ENCODE data around the gene DLEC1.
A peak's percentile ranks its signal among the peaks of the same experiment; 100 is the strongest.

The DLEC1 gene

DNA sequence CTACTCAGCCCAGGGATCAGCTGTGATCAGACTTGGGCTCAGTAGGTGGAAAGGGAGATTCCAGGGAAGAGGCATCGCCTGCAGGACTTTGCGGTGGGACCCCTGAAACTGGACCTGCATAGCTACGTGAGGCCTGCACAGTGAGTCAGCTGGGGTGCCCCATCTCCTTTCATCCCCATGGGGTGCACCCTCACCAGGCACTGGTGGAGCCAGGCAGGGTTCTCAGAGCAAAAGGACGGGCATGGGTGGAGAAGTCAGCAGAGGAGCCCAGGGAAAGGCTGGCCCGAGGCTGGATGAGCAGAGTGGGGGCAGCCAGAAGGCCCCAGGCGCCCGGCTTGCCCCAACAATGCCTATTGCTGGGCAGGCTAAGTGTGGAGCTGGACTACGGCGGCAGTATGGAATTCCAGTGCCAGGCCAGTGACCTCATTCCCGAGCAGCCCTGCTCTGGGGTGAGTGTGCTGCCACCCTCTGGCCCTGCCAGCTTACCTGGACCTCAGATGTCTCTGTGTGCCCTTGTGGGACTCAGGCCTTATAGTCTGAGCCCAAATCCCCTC is 78.2 kb downstream of the DLEC1 start:
- Mint-ChIP-seq H3K36me3 (ENCODE audit: low read depth) (peaks cover 9% of the 10 kb centered on the region), H3K27me3 (ENCODE audit: low read depth, poor library complexity) (peaks cover 6% of the 10 kb centered on the region), H3K4me1 (peaks cover 7% of the 10 kb centered on the region), H3K27ac (no peak overlapping the region), H3K9me3 (no peaks in the 10 kb centered on the region), H3K4me3 (no peak overlapping the region)
- TF ChIP-seq, protein P1, sequence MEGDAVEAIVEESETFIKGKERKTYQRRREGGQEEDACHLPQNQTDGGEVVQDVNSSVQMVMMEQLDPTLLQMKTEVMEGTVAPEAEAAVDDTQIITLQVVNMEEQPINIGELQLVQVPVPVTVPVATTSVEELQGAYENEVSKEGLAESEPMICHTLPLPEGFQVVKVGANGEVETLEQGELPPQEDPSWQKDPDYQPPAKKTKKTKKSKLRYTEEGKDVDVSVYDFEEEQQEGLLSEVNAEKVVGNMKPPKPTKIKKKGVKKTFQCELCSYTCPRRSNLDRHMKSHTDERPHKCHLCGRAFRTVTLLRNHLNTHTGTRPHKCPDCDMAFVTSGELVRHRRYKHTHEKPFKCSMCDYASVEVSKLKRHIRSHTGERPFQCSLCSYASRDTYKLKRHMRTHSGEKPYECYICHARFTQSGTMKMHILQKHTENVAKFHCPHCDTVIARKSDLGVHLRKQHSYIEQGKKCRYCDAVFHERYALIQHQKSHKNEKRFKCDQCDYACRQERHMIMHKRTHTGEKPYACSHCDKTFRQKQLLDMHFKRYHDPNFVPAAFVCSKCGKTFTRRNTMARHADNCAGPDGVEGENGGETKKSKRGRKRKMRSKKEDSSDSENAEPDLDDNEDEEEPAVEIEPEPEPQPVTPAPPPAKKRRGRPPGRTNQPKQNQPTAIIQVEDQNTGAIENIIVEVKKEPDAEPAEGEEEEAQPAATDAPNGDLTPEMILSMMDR (IDR thresholded peaks at IDR 0.05), result no peak
- DNase-seq, result no peak

DNA sequence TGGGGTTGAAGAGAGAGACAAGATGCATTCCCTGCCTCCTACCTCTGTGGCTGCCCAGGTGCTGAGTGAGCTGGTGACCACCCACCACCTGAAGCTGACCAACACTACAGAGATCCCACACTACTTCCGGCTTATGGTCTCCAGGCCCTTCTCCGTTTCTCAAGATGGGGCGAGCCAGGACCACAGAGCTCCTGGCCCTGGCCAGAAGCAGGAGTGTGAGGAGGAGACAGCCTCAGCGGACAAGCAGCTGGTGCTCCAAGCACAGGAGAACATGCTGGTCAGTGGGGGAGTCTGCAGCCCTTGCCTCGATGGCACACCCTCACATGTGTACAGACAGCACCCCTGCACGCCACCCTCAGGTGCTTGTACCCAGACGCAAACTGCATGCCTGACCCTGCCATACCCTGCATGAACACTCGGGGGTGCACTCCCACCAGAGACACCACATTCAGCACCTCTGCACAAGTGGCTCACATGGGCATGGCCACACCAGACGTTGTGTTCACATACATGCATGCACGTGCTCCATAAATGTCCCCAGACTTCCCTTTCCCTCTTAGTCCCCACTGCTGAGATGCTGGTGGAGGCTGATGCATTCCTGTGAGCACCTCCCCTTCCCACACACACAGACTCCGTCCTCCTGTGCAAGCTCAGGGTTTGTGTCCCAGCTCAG is 78.9 kb downstream of the DLEC1 start:
- H3K9me3 Mint-ChIP-seq, result no peaks in the 10 kb centered on the region
- no peak overlapping the region for H3K27ac Mint-ChIP-seq
- peak; percentile 37 for DNase-seq
- H3K36me3 Mint-ChIP-seq (ENCODE audit: low read depth), result peaks cover 11% of the 10 kb centered on the region
- no peak overlapping the region for H3K4me3 Mint-ChIP-seq
- H3K27me3 Mint-ChIP-seq (ENCODE audit: low read depth, poor library complexity), result peaks cover 6% of the 10 kb centered on the region
- peaks cover 7% of the 10 kb centered on the region for H3K4me1 Mint-ChIP-seq
- TF ChIP-seq, protein P1 (IDR thresholded peaks at IDR 0.05), result peak; percentile 44

DNA sequence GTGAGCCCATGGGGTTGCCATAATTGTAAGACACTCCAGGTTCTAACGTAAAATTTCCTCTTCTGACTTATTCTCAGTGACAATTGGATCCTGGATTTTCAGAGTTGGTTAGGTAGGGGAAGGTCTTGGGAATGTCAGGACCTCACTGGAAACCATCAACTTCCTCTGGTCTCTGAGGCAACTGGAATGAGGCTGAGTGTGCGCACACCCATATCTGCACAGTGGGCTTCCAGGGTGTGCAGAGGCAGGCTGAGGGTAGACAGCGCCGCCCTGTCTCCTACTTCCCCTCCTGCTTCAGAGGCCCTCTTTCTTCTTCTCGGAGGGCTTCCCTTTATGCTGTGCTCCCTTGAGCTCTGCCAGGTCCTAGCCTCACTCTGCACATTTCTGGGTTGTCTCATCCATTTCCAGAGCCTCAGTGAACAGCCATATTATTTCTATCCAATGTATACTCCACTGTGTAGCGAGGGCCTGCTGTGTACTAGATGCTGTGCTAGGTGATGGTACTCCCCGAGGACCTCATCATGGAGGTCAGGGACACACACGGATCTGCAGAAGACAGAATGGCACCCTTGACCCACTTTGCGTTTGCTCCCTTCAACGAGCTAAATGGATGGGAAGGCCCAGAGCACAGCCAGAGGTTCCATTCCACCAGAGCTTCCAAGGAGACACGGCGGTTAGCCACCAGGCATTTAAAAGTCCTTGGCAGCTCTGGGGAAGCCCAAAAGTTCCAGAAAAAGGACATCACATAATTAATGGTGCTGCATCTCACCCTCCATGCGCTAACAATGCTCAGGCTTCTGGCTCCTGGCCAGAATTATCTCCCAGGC is 79.6 kb downstream of the DLEC1 start:
- peaks cover 16% of the 10 kb centered on the region for H3K36me3 Mint-ChIP-seq (ENCODE audit: low read depth)
- H3K4me3 Mint-ChIP-seq, result no peak overlapping the region
- peaks cover 7% of the 10 kb centered on the region for H3K4me1 Mint-ChIP-seq
- H3K27ac Mint-ChIP-seq, result no peak overlapping the region
- peaks cover 6% of the 10 kb centered on the region for H3K27me3 Mint-ChIP-seq (ENCODE audit: low read depth, poor library complexity)
- no peak for DNase-seq
- TF ChIP-seq, protein P1 (IDR thresholded peaks at IDR 0.05), result no peak
- H3K9me3 Mint-ChIP-seq, result no peaks in the 10 kb centered on the region

DNA sequence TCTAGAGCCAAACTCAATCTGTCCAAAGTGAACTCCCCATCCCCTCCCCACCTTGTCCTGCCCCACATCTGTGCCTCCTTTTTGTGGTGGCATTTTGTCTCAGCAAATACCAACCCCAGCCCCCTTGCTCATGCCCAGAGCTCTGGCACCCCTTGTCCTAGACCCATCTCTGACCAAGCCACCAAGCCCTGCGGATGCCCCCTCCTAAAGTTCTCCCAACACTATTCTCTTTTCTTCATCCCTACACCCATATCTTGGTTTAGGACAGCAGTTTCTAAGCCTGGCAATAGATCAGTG is 80.2 kb downstream of the DLEC1 start:
- no peak for DNase-seq

DNA sequence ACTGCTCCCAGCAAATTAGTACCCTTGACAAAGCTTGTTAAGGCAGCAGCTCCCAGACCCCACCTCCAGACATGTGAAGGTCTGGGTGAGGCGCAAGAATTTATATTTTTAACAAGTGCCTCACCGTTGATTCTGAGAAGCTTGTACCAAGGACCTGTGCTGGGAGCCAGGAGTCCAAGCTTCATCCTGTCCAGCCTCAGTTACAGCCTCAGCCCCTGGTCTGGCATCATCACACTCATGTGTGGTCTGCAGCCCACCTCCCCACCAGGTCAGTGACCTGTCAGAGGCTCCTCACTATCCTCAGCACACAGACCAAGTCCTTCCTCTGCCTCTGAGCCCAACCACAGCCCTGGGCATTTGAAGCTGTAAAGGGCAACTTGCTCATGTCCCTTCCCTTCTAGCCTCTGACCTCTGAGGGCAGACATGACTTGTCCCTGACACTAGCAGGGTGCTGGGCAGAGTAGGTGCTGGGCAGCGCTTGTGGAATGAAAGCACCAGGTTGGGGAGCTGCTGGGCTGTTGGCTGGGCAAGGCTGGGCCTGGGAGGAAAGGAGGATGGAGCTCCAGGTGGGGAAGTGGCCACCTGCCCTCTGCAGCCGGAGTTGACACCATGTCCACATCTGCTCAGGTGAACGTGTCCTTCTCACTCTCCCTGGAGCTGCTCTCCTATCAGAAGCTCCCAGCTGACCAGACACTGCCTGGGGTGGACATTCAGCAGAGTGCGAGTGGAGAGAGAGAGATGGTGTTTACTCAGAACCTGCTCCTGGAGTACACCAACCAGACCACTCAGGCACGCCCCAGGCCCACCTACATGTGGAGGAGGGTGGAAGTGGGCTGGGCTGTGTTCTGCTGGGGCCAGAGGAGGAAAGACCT is 81.0 kb downstream of the DLEC1 start:
- Mint-ChIP-seq H3K4me1 (peaks cover 3% of the 10 kb centered on the region), H3K27me3 (ENCODE audit: low read depth, poor library complexity) (peaks cover 6% of the 10 kb centered on the region), H3K27ac (no peak overlapping the region), H3K36me3 (ENCODE audit: low read depth) (peaks cover 26% of the 10 kb centered on the region), H3K4me3 (no peak overlapping the region), H3K9me3 (no peaks in the 10 kb centered on the region)
- DNase-seq, result no peak
- TF ChIP-seq, protein P1 (IDR thresholded peaks at IDR 0.05), result no peak

More for the DNA sequence above, 80.2 kb downstream of the DLEC1 start:
- Mint-ChIP-seq H3K27me3 (ENCODE audit: low read depth, poor library complexity) (peaks cover 6% of the 10 kb centered on the region), H3K4me1 (peaks cover 7% of the 10 kb centered on the region), H3K36me3 (ENCODE audit: low read depth) (peaks cover 17% of the 10 kb centered on the region), H3K27ac (no peak overlapping the region), H3K9me3 (no peaks in the 10 kb centered on the region), H3K4me3 (no peak overlapping the region)
- TF ChIP-seq, protein P1 (IDR thresholded peaks at IDR 0.05), result no peak

All from nephron progenitor cell (in vitro differentiated cells).